Mucosa of descending colon (tissue), 3 donors: ENCODE measurements around the gene KCNIP2. TPM values are rescaled to one million over a fixed set of nuclear protein-coding genes. Genes with fewer than 3 reads are reported as not detected.

Experiments used
- ATAC-seq: fragments of 200-7000 bp; cut with Tn5 transposase; one replicate; pipeline ENCODE4 v1.9.1; 2020; ENCODE audit warnings: mild to moderate bottlenecking, moderate library complexity
- DNase-seq, 3 donors: peaks; one replicate each; pipeline ENCODE4 v3.0.0-alpha.2; 2020
- H3K36me3 ChIP-seq: fragments of 200-600 bp; one replicate; pipeline ENCODE4 v1.8.0; 2021; ENCODE audit warnings: low read depth, mild to moderate bottlenecking
- H3K4me1 ChIP-seq: fragments of 200-600 bp; one replicate; pipeline ENCODE4 v1.8.0; 2021; ENCODE audit warnings: low read depth, mild to moderate bottlenecking
- H3K4me3 ChIP-seq: fragments of 200-600 bp; one replicate; pipeline ENCODE4 v1.8.0; 2021; ENCODE audit warnings: mild to moderate bottlenecking
- H3K9me3 ChIP-seq: fragments of 200-600 bp; one replicate; pipeline ENCODE4 v1.8.0; 2021; ENCODE audit warnings: mild to moderate bottlenecking
- CTCF ChIP-seq: fragments of 200-600 bp; IDR thresholded peaks from one replicate; pipeline ENCODE4 v1.8.0; 2022; ENCODE audit warnings: antibody characterized with exemption, mild to moderate bottlenecking
- intact Hi-C, 2 donors: fragments of 100-400 bp; cut with DNase I in 1 of 2; cut with micrococcal nuclease in 1 of 2; formaldehyde crosslinking; loops; one replicate each; pipeline versions ENCODE4 v1.11.0 to v1.11.1; 2022; cut with DNase I, micrococcal nuclease
- total RNA-seq, 3 donors: library from RNA; stranded (reverse); fragmentation: NEBNext Ultra II Directional in 2 of 3; extraction: Animal tissue kit (Norgen Biotek cat#: 25700) in 2 of 3; gene quantifications; one replicate each; pipeline versions ENCODE4 v1.2.1 to v1.2.4, GENCODE V29; 2021 to 2023
- donor health status: DM: no; HTN: no; CAD: no; lungs with moderate emphysema.
- donor health status: DM: no; HTN: no; CAD: no.
- donor health status: DM: no; HTN: yes; CAD: no.

The KCNIP2 gene
- total RNA-seq, 3 donors from 2014 or later, result 3.7 to 5.9 (median 4.2) TPM

DNA sequence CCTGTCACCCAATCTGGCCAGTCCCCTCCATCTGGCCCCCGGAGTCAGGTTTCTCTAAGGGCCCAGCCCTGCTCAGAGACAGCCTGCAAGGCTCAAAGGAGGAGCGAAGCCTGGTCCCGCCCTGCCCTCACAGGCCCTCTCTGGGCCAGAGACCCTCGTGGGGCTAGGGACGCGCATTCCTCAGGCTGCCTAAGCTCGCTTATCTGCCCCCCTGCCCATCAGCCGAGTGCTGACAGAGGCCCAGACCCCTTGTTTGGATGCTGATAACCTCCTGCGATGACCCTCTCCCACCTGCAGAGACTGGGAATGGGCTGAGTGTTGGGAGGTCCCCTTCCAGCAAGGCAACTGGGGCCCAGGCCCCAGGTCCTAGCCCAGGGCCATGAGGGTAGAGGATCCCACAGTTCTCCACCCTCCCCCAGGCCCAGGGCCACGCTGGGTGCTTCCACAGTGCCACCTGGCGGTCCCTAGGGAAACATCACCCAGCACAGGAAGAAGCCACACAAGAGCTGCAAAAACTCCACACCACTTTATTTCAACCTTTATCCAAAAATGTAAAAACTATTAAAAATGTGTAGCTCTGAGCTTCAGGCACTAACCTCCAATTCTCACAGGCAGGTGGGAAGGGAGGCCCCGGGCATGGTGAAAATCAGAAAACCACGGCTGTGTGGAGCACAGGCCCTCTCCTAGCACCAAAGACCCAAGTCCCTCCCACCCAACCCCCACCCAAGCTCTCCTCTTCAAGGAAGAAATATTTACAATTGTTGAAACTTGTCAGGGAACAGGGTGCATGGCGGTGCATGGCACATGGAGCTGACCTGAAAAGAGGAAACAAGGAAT, 62.6 kb downstream of the KCNIP2 start:
- peaks cover 45% of the 10 kb centered on the region for H3K4me1 ChIP-seq
- peak; percentile 62 to 79 (median 68) for DNase-seq
- intact Hi-C loops, result loop anchor here in 1 of 2 donors (5.0 kb wide), 1 partner anchor 184 kb away; no protein-coding TSS in a partner anchor
- H3K4me3 ChIP-seq, result no peak overlapping the region
- TF ChIP-seq CTCF, result peak; percentile 92
- ATAC-seq, result peak; percentile 59
- H3K9me3 ChIP-seq, result no peaks in the 10 kb centered on the region
- H3K36me3 ChIP-seq, result peaks cover 3% of the 10 kb centered on the region

- Histone ChIP-seq H3K9me3 (no peaks in the 10 kb centered on the region), H3K4me1 (peaks cover 48% of the 10 kb centered on the region), H3K4me3 (no peak overlapping the region), H3K36me3 (no peaks in the 10 kb centered on the region)
- intact Hi-C loops, result loop anchor here in 1 of 2 donors (5.0 kb wide), 1 partner anchor 183 kb away; no protein-coding TSS in a partner anchor
- DNase-seq (no peak), ATAC-seq (no peak)
- no peak for TF ChIP-seq CTCF
Measured at GRCh38 chr10:101780187-101780817, 63.3 kb downstream of the KCNIP2 start.

DNA sequence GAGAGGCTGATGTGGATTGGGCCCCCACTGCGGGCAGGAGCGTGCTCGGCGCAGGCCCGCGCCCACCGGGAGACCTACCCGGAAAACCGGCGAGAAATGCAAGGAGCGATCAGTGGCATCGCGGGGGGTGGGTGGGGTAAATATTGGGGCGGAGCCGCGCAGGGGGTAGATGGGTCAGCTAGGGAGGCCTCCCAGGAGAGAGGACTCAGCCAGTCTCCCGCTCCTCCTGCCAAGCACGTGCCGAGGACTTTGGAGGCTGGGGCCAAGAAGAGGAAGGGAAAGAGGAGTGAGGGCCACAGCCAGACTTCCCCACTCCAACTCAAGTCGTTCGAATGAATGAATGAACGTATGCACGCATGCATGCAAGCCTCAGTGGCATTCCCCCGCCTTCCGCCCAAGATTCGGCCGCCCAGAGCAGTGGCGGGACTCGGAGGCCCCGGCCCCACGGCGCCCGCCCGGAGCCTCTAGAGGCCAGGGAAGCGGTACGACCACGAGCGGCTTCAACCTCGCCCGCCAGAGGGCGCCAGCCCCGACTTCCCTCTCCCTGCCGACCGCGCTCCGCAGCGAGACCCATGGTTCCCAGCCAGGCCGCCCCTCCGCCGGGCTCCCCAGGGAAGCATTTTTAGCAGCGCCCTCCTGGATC, 63.9 kb downstream of the KCNIP2 start:
- TF ChIP-seq CTCF, result peak; percentile 92
- ATAC-seq (peak; percentile 77), DNase-seq (peak; percentile 87 to 92 (median 90))
- H3K9me3 ChIP-seq, result no peaks in the 10 kb centered on the region
- no peaks in the 10 kb centered on the region for H3K36me3 ChIP-seq
- intact Hi-C loops, result loop anchor here (5.0 to 10.0 kb wide), 2 partner anchors 175 to 182 kb away; no protein-coding TSS in a partner anchor
- H3K4me3 ChIP-seq, result no peak overlapping the region
- peaks cover 51% of the 10 kb centered on the region for H3K4me1 ChIP-seq

GRCh38 chr10:101778781-101779543, 64.6 kb downstream of the KCNIP2 start:
- peaks cover 51% of the 10 kb centered on the region for H3K4me1 ChIP-seq
- TF ChIP-seq CTCF, result no peak

More at GRCh38 chr10:101778781-101779543, 64.6 kb downstream of the KCNIP2 start:
- intact Hi-C loops, result loop anchor here in 1 of 2 donors (10.0 kb wide), 1 partner anchor 174 kb away; no protein-coding TSS in a partner anchor
- H3K36me3 ChIP-seq, result no peaks in the 10 kb centered on the region
- H3K4me3 ChIP-seq, result no peak overlapping the region
- DNase-seq (peak; percentile 69 to 81 (median 80)), ATAC-seq (peak; percentile 68)
- H3K9me3 ChIP-seq, result no peaks in the 10 kb centered on the region
